Lung (tissue), 12 donors: ENCODE data around the gene DIAPH1. TPM values are rescaled to one million over a fixed set of nuclear protein-coding genes. Genes with fewer than 3 reads are reported as not detected.

Source experiments
- ATAC-seq: fragments of 200-7000 bp; cut with Tn5 transposase; one replicate; pipeline ENCODE4 v1.9.1; 2020; ENCODE audit warnings: moderate number of reproducible peaks; ENCODE audit not compliant: insufficient read depth, low FRiP score
- DNase-seq, 3 donors: peaks; one replicate each; pipeline ENCODE4 v3.0.0-alpha.2; 2013 to 2017
- H3K27ac ChIP-seq, 2 donors: one replicate each; pipeline ENCODE4 v1.5.1; 2013; ENCODE audit warnings: mild to moderate bottlenecking in 2 of 2, moderate library complexity in 2 of 2, control low read depth in 1 of 2, inconsistent platforms in 1 of 2, low read depth in 1 of 2, low read length in 1 of 2
- H3K27me3 ChIP-seq, 3 donors: one replicate each; pipeline ENCODE4 v1.5.1; 2013; ENCODE audit warnings: low read length in 2 of 3; ENCODE audit not compliant: control insufficient read depth in 3 of 3, insufficient read depth in 3 of 3
- H3K36me3 ChIP-seq, 4 donors: one replicate each; pipeline ENCODE4 v1.5.1; 2013; ENCODE audit warnings: low read length in 4 of 4, mild to moderate bottlenecking in 1 of 4, moderate library complexity in 1 of 4; ENCODE audit not compliant: control insufficient read depth in 4 of 4, insufficient read depth in 4 of 4
- H3K4me1 ChIP-seq, 5 donors: one replicate each; pipeline ENCODE4 v1.5.1; 2013; ENCODE audit warnings: low read length in 5 of 5, mild to moderate bottlenecking in 2 of 5, moderate library complexity in 1 of 5; ENCODE audit not compliant: control insufficient read depth in 5 of 5, insufficient read depth in 5 of 5
- H3K4me3 ChIP-seq: one replicate; pipeline ENCODE4 v1.5.1; 2013; ENCODE audit warnings: mild to moderate bottlenecking, control low read depth, moderate library complexity
- H3K9ac ChIP-seq, 2 donors: one replicate each; pipeline ENCODE4 v1.5.1; 2013; ENCODE audit warnings: low read length in 2 of 2, control low read depth in 1 of 2; ENCODE audit not compliant: insufficient read depth in 1 of 2
- H3K9me3 ChIP-seq, 4 donors: one replicate each; pipeline ENCODE4 v1.5.1; 2013; ENCODE audit warnings: low read length in 3 of 4, mild to moderate bottlenecking in 1 of 4, moderate library complexity in 1 of 4; ENCODE audit not compliant: control insufficient read depth in 4 of 4, insufficient read depth in 3 of 4
- CTCF ChIP-seq: IDR thresholded peaks from 2 replicates; pipeline ENCODE4 v1.5.1; 2012; ENCODE audit warnings: mild to moderate bottlenecking; ENCODE audit errors: control extremely low read depth, extremely low read depth
- WGBS, 2 donors: extraction: QIAGEN DNeasy Blood & Tissue Kit; methylation state at CpG; one replicate each; pipeline ENCODE4 v1.1.7; 2013; 5-methylcytosine and 5-hydroxymethylcytosine counted together
- polyA plus RNA-seq, 2 donors: library from polyadenylated mRNA; stranded (reverse); fragments of 200-250 nt; gene quantifications; one replicate each; pipeline ENCODE4 v1.2.1, GENCODE V29; 2013
- total RNA-seq, 2 donors: library from RNA; depleted of rRNA in 1 of 2; stranded (reverse); fragments of >200 nt in 1 of 2; gene quantifications; one replicate each; pipeline ENCODE4 v1.2.1, GENCODE V29; 2014 to 2021
- donor health status: control.
- donor health status: control.
- donor health status: Bipolar disorder and iron deficiency.
- donor health status: healthy.
- donor health status: DM: yes; HTN: yes; CAD: no.

Gene DIAPH1
- total and polyA plus RNA-seq, 4 donors, result 41.7 to 151 (median 64.4) TPM

DNA sequence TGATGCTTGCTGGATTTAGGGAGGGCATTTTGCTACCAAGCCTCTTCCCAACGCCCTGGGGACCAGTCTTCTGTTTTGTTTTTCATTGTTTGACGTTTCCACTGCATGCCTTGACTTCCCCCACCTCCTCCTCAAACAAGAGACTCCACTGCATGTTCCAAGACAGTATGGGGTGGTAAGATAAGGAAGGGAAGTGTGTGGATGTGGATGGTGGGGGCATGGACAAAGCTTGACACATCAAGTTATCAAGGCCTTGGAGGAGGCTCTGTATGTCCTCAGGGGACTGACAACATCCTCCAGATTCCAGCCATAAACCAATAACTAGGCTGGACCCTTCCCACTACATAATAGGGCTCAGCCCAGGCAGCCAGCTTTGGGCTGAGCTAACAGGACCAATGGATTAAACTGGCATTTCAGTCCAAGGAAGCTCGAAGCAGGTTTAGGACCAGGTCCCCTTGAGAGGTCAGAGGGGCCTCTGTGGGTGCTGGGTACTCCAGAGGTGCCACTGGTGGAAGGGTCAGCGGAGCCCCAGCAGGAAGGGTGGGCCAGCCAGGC is 107.0 kb downstream of the DIAPH1 start:
- H3K4me1 ChIP-seq, result peaks cover 16 to 67% (median 24%) of the 10 kb centered on the region in 5 donors
- no peak overlapping the region for H3K4me3 ChIP-seq

DNA sequence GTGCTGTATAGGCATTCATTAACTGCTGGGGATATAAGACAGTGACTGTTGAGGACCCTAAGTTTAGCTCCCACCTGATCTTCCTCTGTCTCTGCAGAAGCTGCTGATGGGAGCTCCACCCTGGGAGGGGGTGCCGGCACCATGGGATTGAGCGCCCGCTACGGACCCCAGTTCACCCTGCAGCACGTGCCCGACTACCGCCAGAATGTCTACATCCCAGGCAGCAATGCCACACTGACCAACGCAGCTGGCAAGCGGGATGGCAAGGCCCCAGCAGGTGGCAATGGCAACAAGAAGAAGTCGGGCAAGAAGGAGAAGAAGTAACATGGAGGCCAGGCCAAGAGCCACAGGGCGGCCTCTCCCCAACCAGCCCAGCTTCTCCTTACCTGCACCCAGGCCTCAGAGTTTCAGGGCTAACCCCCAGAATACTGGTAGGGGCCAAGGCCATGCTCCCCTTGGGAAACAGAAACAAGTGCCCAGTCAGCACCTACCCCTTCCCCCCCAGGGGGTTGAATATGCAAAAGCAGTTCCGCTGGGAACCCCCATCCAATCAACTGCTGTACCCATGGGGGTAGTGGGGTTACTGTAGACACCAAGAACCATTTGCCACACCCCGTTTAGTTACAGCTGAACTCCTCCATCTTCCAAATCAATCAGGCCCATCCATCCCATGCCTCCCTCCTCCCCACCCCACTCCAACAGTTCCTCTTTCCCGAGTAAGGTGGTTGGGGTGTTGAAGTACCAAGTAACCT is 107.8 kb downstream of the DIAPH1 start:
- ATAC-seq (no peak), DNase-seq (no peak)
- H3K4me1 ChIP-seq, result peaks cover 17 to 71% (median 23%) of the 10 kb centered on the region in 5 donors
- TF ChIP-seq CTCF, result no peak
- no peak overlapping the region for H3K9ac ChIP-seq
- peaks cover 0 to 32% (median 23%) of the 10 kb centered on the region in 4 donors for H3K36me3 ChIP-seq
- H3K27me3 ChIP-seq, result no peaks in the 10 kb centered on the region
- peak overlapping the region in 1 of 2 donors; percentile 20 for H3K27ac ChIP-seq
- 87 to 93% methylated on average over 14 of the region's 14 CpGs for WGBS, 2 donors
- H3K4me3 ChIP-seq, result no peak overlapping the region
- no peaks in the 10 kb centered on the region for H3K9me3 ChIP-seq

More for the DNA sequence above, 107.0 kb downstream of the DIAPH1 start:
- Histone ChIP-seq H3K9me3 (no peaks in the 10 kb centered on the region), H3K9ac (no peak overlapping the region), H3K36me3 (peaks cover 0 to 32% (median 27%) of the 10 kb centered on the region in 4 donors), H3K27me3 (no peaks in the 10 kb centered on the region), H3K27ac (peak overlapping the region in 1 of 2 donors; percentile 75)
- TF ChIP-seq CTCF, result no peak
- DNase-seq (no peak), ATAC-seq (no peak)
- 66 to 72% methylated on average over 4 of the region's 4 CpGs for WGBS, 2 donors

DNA sequence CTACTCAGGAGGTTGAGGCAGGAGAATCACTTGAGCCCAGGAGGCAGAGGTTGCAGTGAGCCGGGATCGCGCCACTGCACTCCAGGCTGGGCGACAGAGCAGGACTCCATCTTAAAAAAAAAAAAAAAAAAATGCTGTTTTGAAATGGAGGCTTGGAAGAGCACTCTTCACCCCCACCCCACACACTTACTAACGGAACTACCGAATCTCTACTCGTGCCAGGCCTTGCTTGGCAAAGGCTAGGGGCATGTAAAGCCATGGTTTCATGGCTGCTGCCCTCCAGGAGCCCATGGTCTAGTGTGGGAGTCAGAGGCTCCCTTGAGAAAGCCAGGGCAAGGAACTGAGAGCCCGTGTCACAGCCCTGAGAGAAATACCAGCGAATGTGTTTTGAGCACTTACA is 108.6 kb downstream of the DIAPH1 start:
- peaks cover 15 to 65% (median 21%) of the 10 kb centered on the region in 5 donors for H3K4me1 ChIP-seq
- 89 to 97% methylated on average over 9 of the region's 9 CpGs for WGBS, 2 donors
- peak overlapping the region in 1 of 2 donors; percentile 79 for H3K9ac ChIP-seq
- DNase-seq, result no peak
- ATAC-seq, result no peak
- no peak overlapping the region for H3K4me3 ChIP-seq
- no peak for TF ChIP-seq CTCF
- no peaks in the 10 kb centered on the region for H3K27me3 ChIP-seq
- H3K27ac ChIP-seq, result no peak overlapping the region
- peaks cover 0 to 40% (median 24%) of the 10 kb centered on the region in 4 donors for H3K36me3 ChIP-seq
- no peaks in the 10 kb centered on the region for H3K9me3 ChIP-seq
